IMR-90 (cell line): ENCODE data around the gene KIAA1614.

Experiments used
- CEBPB ChIP-seq: IDR thresholded peaks from 2 replicates; pipeline ENCODE4 v1.6.1; 2012; ENCODE audit warnings: low read depth, low read length, improper control_type of control experiment
- CHD1 ChIP-seq: IDR thresholded peaks from 2 replicates; pipeline ENCODE4 v1.6.1; 2012; ENCODE audit warnings: low read depth, low read length, improper control_type of control experiment
- CTCF ChIP-seq: conservative IDR thresholded peaks from 2 replicates; pipeline ENCODE4 v1.5.1; 2012; ENCODE audit warnings: mild to moderate bottlenecking, low read depth, low read length, improper control_type of control experiment
- POLR2A ChIP-seq: IDR thresholded peaks from 2 replicates; pipeline ENCODE4 v1.6.1; 2012; ENCODE audit warnings: mild to moderate bottlenecking, low read depth, low read length

- TF ChIP-seq CTCF (no peak), POLR2A (no peak), CEBPB (no peak), CHD1 (no peak)
Observed at GRCh38 chr1:180906511-180906910, 6.2 kb upstream of the KIAA1614 start.
